HG02623 (cell line): ENCODE measurements around the gene PHF21B.
"Not testable (repeated sequence)": the region's sequence is repeated elsewhere in the genome, so short reads cannot be mapped to it uniquely, and the experiment has no call there.

Experiments used
- ATAC-seq: cut with Tn5 transposase; IDR thresholded peaks from one replicate; pipeline ENCODE4 v1.9.1; 2021; ENCODE audit warnings: moderate library complexity; ENCODE audit not compliant: unreplicated experiment

PHF21B gene

DNA sequence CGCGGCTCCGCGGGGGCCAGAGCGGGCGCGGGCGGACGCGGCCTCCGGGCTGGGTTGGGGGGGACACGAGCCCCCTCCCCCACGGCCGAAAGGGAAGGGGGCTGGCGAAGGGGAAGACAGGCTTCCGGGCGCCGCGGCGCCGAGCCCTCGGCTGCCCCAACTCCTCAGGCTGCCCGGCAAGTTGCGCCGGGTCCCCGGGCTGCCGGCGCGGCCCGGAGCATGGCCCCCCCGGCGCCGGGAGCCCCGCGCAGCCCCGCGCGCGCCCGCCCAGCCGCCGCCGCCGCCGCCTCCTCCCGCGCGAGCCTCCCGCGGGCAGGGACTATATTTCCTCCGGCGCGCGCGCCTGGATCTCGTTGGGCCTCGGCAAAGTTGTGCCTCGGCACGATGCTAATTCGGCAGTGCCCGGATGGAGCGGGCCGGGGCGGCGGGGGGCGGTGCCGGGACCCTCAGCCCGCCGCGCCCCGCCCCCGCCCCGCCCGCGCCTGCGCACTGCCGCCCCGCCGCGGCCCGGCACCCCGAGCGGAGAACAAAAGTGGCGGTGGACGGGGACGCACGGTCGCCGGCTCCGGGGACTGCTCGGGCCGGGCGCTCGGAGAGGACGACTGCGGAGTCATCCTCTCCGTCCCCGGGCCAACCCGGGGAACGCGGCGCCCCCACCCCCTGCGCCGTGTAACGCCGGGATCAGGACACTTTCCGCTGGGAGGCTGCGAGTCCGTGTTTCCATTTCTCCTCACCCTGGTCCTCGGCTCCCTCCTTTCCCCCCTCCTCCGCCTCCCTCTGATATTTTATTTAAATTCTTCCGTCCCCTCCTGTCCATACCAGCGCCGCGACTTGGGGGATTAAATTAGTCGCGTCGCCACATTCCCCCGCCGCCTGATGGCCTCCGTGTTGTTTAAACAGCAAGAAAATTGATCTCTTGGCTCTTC lies at the start of gene PHF21B:
Gene PHF21B, minus strand, starts transcription at position 400 of the 926 bp plus-strand sequence. CDS start 456 bp downstream, outside the sequence.
- ATAC-seq: no peak

DNA sequence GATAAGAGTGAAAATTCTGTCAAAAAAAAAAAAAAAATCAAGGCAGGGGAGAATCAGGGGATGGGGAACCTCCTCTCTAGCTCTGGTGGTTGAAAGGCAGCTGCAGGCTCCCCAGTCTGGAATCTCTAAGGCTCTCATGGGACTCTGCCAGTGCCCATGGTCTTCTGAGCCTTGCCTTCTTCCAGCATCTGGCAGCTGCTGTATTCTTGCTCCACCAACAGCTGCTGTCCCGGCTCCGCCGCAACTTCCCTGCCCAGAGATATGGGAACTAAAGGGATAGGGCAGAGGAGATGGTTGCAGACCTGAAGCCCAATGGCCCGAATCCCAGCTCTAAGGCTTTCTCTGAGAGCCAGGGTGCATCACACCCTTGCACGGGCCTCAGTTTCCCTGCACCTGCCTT lies 49.5 kb upstream of the PHF21B start:
- ATAC-seq: no peak

DNA sequence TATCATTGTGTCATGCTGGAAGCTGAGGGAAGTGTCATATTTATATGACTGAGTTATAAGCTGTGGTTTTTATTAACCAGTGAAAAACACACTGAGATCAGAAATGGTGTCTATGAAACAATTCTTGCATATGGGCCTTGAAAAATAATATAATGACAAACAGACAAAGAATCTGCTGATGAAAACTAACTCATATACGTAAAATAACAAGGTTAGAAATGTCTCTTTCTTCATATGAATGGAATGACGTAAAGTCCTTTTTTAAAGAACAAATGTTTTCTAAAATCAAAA lies 48.8 kb upstream of the PHF21B start:
- ATAC-seq: no peak

DNA sequence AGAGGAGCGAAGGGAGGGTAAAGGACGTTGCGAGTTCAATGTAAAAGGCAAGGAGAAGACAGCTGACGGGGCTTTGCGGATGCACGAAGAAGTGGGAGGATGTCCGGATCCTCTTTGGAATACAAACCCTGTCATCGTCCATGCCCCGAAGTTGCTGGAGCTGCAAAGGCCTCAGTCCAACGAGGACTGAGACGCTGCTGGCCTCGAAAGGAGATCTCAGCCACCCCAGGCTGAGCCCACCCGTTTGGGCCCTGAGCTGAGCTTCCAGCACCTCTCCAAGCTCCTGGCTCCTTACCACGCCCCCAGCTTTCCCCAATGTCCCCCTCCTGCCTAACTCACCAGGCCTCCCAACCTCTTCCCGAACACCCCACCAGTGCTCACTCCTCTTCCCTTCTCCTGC lies 46.1 kb upstream of the PHF21B start:
- no peak for ATAC-seq

- no peak for ATAC-seq
These were observed 43.8 kb upstream of the PHF21B start for GRCh38 chr22:45053571-45053970.

- no peak for ATAC-seq
These were observed 43.3 kb upstream of the PHF21B start for GRCh38 chr22:45053094-45053493.

- not testable (repeated sequence) for ATAC-seq
These were observed 42.9 kb upstream of the PHF21B start for GRCh38 chr22:45052665-45053064.

- ATAC-seq: no peak
These were observed 42.1 kb upstream of the PHF21B start for GRCh38 chr22:45051946-45052345.

DNA sequence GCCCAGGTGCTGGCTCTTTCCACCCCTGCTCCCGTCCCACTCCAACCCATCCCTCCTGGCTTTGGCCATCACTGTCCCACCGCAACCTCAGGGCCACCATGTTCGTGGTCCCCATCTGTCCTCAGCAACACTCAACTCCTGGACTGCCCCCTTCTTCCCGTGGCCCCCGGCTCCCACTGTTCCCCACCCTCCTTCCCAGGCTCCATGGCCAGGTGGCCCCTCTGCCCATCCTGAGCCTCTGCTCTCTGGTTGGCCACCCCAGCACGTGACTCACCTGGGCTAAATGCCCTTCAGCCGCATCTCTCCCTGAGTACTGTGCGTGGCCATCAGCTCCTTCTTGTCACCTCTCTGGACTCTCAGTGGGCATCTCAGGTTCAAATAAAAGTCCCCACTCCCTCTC lies 41.6 kb upstream of the PHF21B start:
- no peak for ATAC-seq

DNA sequence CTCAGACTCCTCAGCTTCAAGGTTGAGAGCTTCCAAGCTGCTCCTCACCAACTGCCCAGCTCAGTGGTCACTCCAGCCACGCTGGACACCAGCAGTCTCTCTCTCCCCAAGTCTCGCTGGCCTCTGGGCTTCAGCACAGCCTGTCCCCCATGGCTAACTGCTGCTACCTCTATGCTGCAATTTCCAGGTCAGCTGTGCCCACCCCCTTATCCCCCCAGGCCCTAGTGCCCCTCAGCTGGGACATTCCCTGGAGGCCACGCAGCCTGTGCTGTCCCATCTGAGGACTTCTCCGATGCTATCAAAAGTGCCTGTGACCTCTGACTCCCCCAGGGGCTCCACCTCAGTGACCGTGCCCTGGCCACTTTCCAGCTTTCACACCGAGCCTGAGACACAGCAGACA lies 37.5 kb upstream of the PHF21B start:
- ATAC-seq: no peak

DNA sequence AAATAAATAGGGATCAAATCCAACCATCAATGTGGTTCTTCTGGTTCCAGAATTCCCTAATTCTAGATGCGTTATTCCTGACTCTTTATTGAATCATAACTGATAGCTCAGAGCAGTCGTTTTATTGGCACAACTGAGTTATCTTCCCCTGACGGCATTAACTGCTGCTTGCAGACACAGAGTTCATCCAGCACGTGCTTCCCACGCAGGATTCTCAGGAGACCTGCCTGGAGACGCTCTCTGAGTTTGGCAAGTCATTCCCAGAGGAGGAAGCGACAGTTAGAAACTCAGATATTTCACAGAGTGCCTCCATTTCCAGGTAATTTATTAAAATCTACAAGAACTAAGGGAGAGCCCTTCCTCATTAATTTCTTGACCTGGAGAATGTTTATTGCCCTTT lies 35.4 kb upstream of the PHF21B start:
- ATAC-seq: no peak

- no peak for ATAC-seq
These were observed 32.5 kb upstream of the PHF21B start for GRCh38 chr22:45042263-45042662.

- no peak for ATAC-seq
These were observed 29.3 kb upstream of the PHF21B start for GRCh38 chr22:45039133-45039532.

- ATAC-seq: no peak
These were observed 26.3 kb upstream of the PHF21B start for GRCh38 chr22:45036154-45036553.

DNA sequence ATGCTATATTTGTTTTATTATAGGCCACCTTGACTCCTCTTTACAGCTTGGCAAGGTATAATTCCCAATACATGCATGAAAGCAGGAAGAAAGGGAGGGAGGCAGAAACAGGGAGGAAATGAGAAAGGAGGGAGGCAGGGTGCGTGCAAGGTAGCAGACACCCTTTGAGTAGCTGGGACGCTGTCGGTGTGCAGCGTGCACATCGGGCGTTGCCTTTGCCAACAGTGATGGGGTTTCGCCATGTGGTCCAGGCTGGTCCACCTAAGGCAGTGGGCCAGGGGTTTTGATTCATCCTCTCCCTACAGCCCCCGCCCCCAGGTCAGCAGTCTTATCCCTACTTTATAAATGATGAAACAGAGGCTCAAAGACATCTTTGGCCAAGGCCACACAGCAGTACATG lies 25.0 kb upstream of the PHF21B start:
- ATAC-seq: no peak

- no peak for ATAC-seq
These were observed 24.4 kb upstream of the PHF21B start for GRCh38 chr22:45034156-45034555.

DNA sequence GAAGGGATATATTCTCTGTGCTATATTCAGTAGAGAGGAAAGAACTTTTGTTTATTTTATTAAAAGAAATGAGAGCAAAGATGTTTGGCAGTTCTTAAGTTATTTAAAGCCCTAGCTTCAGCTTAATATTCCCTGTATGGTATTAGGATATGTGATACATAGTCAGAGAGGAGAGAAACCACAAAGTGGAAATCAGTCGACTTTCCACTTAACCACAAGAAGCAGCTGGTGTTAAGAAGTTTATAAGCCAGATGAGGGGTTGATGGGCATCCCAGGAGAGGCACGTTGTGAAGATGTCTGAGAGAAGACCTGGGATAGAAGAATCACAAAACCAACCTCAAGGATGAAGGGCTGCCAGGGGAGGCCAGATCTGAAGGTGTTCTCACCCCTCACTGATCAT lies 23.3 kb upstream of the PHF21B start:
- no peak for ATAC-seq

DNA sequence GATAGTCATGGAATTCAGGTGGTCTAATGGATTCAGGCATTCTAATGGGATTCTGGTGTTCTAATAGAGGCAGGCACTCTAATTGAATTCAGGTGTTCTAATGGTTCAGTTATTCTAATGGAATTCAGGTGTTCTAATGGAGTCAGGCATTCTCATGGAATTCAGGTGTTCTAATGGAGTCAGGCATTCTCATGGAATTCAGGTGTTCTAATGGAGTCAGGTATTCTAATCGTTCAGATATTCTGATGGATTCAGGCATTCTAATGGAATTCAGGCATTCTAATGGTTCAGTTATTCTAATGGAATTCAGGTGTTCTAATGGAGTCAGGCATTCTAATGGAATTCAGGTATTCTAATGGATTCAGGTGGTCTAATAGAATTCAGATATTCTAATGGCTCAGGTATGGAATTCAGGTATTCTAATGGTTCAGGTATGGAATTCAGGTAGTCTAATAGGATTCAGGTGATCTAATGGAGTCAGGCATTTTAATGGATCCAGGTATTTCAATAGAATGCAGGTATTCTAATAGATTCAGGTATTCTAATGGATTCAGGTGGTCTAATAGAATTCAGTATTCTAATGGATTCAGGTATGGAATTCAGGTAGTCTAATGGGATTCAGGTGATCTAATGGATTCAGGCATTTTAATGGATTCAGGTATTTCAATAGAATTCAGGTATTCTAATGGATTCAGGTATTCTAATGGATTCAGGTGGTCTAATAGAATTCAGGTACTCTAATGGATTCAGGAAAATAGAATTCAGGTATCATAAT lies 22.0 kb upstream of the PHF21B start:
- ATAC-seq: no peak

- ATAC-seq: no peak
These were observed 19.7 kb upstream of the PHF21B start for GRCh38 chr22:45029501-45029900.

DNA sequence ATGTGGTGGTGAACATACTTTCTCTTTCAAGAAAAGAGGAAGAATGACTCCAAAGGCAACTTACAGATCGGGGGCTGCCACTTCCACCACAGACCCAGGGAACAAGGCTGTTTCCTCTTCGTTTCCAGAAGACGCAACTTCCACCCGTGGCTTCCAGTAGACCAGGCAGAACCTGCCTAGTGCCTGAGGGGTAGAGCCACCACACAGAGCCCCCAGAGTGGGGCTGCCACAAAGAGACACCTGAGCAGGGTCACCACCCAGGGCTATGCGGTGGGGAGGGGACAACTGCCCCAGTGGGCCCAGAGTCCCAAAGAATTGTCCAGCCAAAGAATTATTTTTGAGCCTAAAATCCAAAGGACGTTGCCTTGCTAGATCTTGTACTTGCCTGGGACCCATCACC lies 16.7 kb upstream of the PHF21B start:
- no peak for ATAC-seq

DNA sequence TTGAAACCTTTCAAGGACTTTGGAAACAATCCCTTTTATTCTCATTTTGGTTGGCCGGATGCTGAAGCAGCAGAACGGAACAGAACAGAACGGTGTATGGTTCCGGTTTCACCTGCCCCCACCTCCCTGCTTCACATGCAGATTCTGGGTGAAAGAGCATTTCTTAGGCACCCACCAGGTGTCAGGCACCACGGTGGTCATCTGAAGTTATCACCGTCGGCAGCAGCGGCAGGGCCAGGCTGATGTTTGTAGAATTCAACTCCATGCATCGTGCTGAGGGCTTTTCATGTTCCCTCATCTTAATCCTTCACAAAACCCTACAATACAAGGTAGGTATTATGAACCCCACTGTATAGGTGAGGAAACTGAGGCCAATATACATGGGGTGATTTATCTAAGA lies 13.6 kb upstream of the PHF21B start:
- no peak for ATAC-seq
